Glomerular endothelial cell (primary cell): ENCODE data around the gene IMPDH2. TPM values are rescaled to one million over a fixed set of nuclear protein-coding genes. Genes with fewer than 3 reads are reported as not detected.

Source experiments
- DNase-seq: peaks from one replicate; pipeline ENCODE4 v3.0.0-alpha.2; 2011; ENCODE audit warnings: low read depth, low spot score; ENCODE audit errors: extremely low read depth
- total RNA-seq: library from RNA; depleted of rRNA; stranded (reverse); fragments of >200 nt; gene quantifications from 2 replicates; pipeline ENCODE4 v1.2.3, GENCODE V29; 2015

IMPDH2 gene
- total RNA-seq, 1 donor from 2014 or later: 123 TPM

GRCh38 chr3:49007068-49007770, 22.0 kb downstream of the IMPDH2 start, which contains the start of gene WDR6:
Gene WDR6, plus strand, starts transcription at chr3:49007391. Its CDS starts 41 bp downstream, at chr3:49007432.
- peak; percentile 85 for DNase-seq

DNA sequence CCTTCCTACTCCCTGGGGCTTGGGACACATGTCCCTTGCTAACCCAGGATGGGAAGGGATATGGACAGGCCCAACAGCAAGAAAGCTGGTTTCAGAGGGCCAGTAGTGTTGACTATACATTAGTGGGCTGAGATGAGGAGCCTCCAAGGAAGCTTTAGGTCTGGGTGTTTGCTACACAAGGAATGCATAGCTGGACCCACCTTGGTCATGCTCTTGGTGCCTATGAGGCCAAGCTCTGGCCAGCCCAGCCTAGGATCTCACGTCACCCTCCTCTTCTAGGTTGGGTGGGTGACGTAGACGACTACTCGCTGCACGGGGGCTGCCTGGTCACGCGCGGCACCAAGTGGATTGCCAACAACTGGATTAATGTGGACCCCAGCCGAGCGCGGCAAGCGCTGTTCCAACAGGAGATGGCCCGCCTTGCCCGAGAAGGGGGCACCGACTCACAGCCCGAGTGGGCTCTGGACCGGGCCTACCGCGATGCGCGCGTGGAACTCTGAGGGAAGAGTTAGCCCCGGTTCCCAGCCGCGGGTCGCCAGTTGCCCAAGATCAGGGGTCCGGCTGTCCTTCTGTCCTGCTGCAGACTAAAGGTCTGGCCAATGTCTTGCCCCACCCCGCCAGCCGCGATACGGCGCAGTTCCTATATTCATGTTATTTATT, 22.7 kb downstream of the IMPDH2 start:
- no peak for DNase-seq

GRCh38 chr3:49005998-49006397, 23.2 kb downstream of the IMPDH2 start:
- no peak for DNase-seq

DNA sequence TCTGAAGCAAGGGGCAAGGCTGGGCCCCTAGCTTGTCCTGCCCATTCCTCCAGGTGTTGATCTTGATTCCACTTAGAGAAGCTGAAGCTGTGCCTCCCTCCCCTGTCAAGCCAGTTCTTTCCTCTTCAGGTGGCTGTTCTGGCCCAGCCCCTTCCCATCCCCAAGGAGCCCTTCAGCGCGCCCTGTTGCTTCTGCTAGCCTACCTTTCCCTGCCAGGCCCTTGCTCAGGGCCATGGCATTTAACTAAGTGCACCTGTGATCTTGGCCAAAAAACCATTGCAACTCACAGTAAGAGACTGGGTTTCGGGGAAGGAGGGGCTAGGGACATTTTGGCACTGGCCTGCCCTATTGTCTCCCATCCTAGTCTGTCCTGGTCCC, 23.9 kb downstream of the IMPDH2 start:
- DNase-seq: no peak

DNA sequence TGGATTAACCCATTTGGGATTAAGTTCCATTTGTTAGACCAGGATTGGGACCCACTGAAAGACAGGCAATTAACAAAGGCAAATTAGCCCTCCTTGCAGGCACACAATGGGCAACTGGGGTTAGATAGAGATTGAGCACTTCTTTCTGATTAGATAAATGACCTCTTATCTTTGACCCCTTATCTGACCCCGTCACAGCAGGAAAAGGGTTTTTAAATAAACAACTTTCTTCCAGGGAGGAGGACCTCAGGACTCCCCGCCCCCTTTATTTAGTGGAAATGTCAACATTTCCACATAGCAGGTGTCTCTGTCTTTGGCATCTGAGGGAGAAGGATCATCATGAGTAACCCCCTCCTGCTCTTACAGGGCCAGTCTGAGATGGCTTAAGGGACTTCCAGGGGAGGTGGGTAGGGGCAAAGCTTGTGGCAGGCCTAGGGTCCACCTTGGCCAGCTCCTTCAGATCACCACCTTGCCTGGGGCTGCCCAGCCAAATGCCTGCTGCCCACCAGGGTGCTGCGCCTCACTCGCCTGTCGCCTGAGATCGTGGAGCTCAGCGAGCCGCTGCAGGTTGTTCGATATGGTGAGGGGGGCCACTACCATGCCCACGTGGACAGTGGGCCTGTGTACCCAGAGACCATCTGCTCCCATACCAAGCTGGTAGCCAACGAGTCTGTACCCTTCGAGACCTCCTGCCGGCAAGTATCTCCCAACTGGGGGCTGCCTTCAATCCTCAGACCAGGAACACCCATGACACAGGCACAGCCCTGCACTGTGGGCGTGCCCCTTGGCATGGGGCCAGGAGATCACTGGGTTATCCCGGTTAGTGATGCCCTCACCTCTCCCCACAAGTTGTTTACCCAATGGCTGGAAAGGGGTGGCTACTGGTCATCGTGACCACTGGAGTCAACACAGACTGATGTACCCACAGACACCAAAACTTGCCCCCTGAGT, 24.6 kb downstream of the IMPDH2 start:
- no peak for DNase-seq

- DNase-seq: no peak
Measured at GRCh38 chr3:49001155-49001554, 28.0 kb downstream of the IMPDH2 start.

- DNase-seq: no peak
Measured at GRCh38 chr3:48999085-48999858, 29.9 kb downstream of the IMPDH2 start.

DNA sequence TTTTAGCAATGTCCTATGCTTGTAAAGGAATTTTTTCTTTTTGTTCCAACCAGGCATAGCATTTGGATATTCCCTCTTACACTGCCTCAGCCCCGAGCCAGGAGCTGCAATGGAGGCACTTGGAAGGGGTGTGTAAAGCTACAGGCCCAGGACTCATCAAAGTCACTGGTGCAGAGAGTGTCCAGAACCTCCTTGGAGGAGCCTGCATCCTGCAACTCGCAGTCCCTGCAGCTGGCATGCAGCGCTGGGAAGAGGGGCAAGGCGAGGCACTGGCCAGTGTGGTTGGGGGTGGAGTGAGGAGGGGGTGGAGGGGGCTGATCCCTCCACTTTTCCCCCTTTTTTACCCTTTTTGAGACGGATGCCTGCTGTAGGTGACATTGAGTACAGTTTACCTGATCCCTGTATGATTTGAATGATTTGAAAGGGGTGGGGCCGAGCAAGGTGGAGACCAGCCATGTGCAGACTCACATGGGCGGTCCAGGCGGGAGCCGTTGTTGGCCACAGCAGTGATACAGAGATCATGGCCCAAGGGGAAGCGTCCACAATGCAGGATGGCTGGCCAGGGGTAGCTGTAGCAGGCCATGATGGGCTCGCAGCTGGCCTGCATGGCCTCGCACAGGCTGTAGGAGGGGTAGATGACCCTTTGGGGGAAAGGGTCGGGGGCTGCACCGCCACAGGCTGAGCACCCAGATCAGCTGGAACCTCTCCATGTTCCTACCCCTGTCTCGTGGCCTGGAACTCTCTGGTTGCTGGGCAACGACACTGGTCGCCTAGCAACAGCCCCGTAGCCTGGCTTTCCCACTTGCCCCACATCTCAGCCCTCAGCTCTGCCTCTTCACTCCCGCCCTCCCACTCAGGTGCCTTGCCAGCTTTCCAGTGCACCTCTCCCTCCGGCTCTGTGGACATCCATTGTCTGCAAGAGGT, 31.2 kb downstream of the IMPDH2 start:
- no peak for DNase-seq

DNA sequence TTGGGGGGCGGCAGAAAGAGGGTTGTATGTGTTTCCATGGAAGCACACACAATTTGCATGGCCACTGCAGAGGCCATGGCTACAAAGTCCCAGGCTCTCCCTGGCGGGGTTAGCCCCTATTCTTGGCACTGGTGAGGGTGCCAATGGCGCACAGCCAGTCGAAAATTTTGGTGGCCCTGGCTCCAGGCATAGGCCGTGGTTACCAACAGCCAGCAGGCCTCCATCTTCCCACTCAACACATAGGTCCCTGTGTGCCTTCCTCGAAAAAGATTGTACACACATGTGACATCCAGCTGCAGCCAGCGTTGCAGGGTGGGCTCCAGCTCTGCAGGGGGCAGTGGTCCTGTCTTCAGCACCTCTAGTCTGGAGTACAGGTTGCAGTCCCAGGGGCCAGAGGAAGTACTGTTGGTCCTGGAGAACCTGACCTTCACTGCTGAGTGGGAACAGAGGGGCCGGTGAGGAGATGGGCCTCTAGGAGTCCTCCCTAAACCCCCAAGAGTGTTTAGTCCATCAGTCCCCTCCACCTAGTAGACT, 32.0 kb downstream of the IMPDH2 start:
- no peak for DNase-seq

DNA sequence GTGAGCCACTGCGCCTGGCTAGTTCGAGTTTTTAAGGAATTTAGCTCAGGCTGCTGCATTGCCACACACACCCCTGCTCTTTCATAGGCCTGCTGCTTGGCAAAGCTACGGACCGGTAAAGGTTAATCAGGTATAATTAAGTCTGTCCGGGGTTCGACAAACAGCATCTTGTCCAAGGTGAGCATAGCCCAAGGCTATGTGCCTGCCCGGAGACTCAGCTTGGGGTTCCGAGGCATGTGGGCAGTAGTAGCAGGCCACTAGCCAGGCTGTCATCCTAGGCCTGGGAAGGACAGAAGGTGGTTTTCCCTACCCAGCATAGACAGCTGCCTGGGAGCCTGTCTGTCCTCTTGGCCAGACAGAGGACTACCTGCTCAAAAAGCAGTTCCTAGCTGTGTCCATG, 32.6 kb downstream of the IMPDH2 start:
- no peak for DNase-seq

DNA sequence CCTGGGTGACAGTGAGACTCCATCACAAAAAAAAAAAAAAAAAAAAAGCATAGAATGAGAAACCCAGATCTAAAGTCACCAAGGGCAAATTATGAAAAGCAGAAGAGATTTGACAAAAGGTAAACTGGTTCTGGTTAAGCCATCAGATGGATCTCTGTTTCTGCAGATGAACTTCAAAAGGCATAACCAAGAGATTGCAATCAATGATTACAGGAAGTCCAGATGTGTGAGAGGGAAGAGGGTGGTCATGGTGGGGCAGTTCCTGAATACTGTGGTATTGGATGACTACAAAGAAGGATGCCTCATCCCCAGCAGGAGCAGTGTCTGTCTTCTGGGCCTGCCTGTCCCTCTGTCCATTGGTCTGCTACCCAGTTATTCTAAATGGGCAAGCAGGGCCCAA, 35.4 kb downstream of the IMPDH2 start:
- no peak for DNase-seq

DNA sequence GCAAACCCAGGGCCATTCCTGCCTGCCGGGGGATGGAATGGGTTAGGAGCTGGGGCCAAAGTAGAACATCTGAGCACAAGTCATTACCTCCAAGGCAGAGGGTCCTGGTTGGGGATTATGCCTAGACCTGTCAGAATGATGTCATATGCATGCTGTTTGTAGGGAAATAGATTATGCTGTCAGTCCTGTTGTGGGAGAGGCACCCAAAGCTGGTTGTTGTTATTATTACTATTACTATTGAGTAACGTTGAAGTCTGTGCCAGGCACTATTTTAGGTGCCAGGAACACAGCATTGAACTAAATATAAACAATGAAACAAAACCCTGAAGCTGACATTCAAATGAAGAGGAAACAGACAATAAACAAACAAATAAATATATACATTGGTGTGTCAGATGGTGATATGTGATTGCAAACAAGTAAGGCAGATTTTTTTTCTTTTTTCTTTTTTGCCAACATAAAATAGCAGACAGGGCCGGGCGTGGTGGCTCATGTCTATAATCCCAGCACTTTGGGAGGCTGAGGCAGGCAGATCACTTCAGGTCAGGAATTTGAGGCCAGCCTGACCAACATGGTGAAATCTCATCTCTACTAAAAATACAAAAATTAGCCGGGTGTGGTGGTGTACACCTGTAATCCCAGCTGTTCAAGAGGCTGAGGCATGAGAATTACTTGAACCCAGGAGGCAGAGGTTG, 37.2 kb downstream of the IMPDH2 start:
- no peak for DNase-seq

- no peak for DNase-seq
Measured at GRCh38 chr3:48990636-48991469, 38.3 kb downstream of the IMPDH2 start.

DNA sequence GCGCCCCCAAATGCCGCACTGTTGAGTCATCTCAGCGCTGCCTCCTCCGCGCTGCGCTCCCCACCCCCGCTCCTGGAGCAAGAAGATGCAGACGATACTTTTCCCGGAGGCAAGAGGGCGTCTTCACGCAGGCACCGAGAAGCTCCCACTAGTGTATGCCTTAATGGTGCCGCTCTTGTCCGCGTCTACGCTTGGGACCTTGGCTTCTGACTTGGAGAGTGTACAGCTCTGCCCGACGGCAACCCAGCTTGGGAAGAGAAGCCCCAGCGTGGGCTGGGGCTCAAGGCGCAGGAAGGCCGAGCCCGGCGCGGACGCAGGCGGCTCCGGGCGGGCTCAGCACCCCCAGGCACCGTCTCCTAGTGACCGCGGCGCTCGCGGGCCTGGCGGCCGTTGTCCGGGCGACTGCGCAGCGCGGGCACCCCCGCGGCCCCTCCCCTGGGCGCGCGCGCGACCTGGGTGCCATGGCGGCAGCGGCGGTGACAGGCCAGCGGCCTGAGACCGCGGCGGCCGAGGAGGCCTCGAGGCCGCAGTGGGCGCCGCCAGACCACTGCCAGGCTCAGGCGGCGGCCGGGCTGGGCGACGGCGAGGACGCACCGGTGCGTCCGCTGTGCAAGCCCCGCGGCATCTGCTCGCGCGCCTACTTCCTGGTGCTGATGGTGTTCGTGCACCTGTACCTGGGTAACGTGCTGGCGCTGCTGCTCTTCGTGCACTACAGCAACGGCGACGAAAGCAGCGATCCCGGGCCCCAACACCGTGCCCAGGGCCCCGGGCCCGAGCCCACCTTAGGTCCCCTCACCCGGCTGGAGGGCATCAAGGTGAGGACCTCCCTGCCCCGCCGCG, 39.2 kb downstream of the IMPDH2 start, which contains the start of gene P4HTM:
Gene P4HTM (plus strand): TSS at position 446 of the 840 bp plus-strand sequence. CDS start 16 bp downstream, at position 462.
- peak; percentile 44 for DNase-seq

DNA sequence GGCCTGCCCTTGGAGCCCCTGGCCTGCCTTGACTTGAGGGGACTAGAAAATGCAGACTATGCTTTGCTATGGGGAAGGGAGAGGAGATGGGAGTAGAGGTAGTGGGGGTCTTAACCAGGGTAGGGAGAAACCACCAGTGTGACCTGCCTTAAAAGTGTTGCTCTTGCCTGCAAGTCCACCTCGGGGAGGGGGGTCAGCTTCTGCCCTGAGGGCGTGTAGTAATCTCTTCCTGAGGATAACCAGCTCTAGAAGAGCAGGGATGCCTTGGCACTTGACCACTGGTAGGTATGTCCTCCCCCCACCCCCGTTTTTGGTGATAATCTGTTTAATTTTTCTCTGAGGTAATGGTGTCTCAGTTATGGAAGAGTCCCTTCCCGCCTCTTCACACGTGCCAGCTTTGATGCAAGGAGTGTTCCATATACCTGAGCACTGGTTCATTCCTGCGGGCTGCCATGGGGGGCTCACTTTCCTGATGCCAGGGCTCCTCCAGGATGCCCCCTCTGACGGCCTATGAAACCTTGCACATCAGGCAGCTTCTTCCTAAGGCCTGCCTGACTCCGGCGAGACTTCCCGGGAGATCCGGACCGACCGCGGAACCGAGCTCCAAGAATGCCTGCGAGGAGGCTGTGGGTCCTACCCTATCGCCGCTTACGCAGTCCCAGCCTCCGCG, 39.9 kb downstream of the IMPDH2 start:
- DNase-seq: no peak

GRCh38 chr3:48985831-48986376, 43.3 kb downstream of the IMPDH2 start:
- DNase-seq: no peak
